GM21526 (cell line): ENCODE results near the gene TNNC1.

Source experiments
- ATAC-seq: cut with Tn5 transposase; IDR thresholded peaks from one replicate; pipeline ENCODE4 v1.9.1; 2021; ENCODE audit warnings: moderate library complexity; ENCODE audit not compliant: unreplicated experiment, low FRiP score

The TNNC1 gene

DNA sequence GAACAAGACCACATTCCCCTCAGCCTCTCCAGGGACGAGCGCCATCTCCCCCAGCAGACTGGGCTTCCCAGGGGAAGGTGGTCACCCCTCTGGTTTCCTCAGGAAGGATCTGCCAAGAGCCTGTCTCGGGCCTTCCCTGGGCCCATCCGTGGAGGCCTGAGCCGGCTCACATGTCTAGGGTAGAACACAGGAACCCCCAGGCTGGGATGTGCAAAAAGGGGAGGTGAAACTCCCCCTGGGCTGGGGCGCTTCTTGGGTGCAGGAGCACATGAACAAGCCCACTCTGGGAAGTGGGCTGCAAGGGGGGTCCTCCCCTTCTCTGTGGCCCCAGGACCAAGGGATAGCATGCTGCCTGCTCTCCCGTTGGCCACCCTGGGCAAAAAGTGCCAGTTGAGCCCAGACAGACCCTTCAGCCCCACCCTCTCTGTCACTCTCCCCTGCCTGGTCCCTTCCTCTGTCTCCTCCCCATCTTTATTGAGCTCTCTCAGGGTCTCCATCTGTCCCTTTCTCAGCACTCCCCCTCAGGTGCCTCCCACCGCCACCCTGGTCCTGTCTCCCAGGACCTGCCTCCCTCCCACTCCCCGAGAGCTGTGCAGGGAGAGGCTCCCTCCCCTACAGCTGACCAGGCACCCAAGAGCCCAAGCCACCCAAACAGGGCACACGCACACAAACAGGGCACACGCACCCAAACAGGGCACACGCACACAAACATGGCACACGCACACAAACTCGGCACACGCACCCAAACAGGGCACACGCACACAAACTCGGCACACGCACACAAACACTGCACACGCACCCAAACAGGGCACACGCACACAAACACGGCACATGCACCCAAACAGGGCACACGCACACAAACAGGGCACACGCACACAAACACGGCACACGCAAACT lies 9.8 kb downstream of the TNNC1 start:
- ATAC-seq = no peak

DNA sequence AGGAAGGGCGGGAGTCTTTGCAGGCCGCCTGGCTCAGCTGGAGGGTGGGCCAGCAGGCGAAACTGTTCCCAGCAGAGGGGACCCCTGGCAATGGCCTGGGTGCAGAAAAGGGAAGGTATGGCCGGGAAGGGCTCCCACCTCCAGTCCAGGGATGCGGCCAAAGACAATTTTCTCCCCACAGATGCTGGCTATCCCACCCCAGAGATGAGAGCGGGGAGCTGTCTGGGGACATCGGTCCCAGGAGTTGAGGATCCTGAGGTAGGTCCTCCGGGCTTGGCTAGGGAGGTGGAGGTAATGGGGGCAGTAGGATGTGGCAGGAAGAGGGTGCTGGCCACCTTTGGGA lies 10.6 kb downstream of the TNNC1 start:
- ATAC-seq = no peak

- ATAC-seq = no peak
Measured at GRCh38 chr3:52442409-52443267, 11.2 kb downstream of the TNNC1 start.

DNA sequence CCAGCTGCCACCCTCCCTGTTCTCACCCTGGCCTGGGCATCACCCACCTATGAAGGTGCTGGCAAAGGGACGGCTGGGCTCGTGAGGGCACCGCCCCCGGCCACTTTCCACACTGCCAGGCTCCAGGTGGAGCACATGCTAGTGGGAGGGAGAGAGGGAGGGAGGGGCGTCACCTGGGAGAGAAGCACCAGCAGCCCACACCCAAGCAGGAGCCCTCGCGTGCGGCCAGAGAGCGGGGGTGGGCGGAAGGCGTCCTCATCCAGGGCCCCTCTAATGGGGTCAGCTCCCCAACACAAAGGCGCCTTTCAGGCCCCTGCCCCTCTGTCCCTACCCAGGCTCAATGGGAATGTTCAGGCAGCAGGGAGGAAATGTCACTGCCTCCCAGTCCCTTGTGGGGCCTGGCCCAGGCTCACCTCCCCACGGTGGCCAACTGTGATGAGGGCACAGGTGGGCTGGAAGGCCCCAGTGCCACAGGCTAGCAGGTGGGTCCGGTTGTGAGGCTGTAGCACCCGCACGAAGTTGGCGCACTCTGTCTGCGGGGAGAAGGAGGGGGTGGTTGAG lies 12.0 kb downstream of the TNNC1 start:
- ATAC-seq = no peak

- no peak for ATAC-seq
Measured at GRCh38 chr3:52441091-52441771, 12.6 kb downstream of the TNNC1 start.

- no peak for ATAC-seq
Measured at GRCh38 chr3:52440671-52441070, 13.2 kb downstream of the TNNC1 start.

- no peak for ATAC-seq
Measured at GRCh38 chr3:52440249-52440551, 13.6 kb downstream of the TNNC1 start.

- ATAC-seq = no peak
Measured at GRCh38 chr3:52439426-52440248, 14.2 kb downstream of the TNNC1 start.

GRCh38 chr3:52438579-52439425 lies 15.0 kb downstream of the TNNC1 start:
- ATAC-seq = no peak

DNA sequence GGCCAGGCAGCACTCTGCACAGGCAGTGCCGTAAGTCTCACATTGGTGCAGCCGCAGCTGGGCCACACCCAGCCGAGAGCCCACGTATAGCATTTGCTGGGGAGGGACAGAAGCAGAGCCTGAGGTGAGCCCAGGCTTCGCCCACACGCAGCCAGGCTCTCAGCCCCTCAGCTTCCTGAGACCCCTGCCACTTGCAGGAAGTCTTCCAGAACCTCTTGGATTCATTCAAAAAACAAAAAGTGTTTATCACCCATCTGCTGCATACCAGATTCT lies 15.8 kb downstream of the TNNC1 start:
- ATAC-seq = no peak

DNA sequence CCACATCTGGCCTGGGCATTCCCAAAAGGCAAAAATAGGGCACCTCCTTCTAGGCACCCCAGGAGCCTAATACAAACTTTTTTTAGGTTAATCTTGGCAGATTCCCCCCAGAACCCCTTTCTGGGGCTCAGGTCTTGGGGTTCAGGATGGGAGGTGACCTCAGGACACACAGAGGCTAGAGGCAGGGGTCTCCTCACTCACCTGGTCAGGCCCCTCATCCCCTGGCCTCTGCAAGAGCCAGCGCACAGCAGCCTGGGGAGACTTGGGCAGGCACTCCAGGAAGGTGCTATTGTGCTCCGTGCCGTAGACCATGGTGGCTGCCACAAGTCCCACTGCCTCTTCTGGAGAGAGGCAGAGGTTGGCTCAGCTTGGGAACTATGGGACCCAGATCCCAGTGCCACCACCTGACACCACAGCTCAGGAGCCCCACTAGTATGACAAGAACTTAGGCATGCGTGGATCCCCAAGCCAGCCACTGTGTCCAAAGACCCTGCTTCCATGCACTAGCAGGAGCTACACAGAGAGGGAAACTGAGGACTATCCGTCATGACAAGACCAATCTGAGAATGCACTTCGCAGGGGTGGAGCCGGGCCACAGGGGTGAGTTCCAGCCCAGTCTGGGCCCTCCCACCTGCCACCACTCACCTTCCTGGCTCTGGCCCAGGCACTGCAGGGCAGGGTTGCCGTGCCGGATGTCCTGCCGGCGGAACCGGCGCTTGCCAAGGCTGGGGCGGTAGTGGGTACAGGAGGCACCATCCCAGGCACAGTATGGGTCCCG lies 16.3 kb downstream of the TNNC1 start:
- ATAC-seq = no peak

DNA sequence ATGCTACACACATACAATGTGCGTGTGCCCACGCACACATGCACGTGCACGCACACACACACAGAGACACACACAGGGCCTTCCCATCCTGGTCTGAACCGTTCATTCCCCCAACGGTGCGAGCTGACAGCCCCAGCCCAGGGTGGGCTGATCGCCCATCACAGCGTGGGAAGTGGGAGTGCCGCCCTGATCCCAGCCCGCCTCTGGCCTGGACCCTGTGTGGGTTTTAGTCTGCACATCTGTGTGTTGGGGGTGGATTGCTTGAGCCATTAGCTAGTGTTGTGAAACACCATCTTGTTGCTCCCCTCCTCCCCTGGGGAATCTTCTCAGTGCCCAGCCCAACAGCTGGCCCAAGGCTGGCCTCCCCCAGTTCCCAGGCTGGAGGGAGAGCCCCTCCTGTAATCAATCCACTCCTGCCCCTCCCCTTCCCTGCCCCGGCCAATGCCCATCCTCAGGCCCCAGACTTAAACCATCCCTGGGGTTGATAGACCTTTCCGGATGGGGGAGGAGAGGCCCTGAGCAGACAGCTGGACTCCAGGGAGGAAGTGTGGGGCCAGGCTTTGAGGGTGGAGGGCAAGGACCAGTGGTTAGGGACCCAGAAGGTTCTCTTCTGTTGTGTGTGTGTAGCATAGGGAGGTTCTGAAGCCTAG lies 17.2 kb downstream of the TNNC1 start:
- no peak for ATAC-seq

- ATAC-seq = no peak
Measured at GRCh38 chr3:52435246-52436101, 18.4 kb downstream of the TNNC1 start.

DNA sequence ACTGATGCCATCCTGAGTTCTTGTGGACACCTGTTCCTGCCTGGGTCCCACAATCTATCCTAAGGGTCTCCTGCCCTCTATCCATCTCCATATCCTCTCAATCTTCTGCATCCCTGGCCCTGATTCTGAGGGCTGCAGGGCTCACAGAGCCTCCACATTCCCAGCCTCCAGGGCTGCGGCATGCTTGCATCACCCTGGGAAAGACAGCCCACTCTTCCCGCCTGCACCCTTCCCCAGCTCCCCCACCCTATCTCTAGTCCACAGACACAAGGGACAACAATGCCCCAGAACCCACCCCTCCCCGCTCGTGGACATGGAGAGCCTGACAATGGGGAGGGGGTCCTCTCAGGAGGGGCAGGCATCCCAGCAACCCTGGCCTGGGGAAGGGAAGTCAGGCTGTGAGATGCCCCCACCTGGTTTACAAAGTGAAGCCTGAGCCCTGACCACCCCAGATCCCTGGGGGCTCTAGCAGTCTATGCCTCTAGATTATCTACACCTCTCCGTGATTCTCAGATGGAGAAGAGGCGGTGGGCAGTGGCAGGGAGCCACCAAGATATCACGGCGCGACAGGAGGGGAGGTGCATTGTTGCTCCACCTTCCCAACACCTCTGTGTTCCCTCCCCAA lies 19.2 kb downstream of the TNNC1 start:
- no peak for ATAC-seq

DNA sequence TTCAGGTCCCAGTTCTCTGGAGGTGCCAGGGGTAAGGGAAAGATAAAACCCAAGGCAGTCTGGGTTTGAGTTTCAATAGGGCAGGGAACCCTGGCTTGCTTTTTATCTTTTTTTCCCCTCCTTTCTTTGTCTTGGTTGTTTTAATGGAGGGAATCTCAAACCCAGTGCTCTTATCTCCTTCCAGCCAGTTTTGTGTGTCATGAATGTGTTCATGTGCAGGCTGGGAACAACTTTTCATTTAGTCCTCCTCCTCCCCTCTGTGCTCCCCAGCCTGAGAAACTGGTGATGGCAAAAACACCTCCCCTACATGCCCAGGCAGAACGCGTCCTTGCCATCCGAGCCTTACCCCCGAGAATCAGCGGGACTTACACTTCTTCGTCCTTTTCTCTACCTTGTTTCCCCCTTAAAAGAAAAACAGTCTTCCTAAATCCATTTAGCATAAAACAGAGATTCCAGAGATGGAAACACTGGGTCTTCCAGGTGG lies 19.8 kb downstream of the TNNC1 start:
- ATAC-seq = no peak

DNA sequence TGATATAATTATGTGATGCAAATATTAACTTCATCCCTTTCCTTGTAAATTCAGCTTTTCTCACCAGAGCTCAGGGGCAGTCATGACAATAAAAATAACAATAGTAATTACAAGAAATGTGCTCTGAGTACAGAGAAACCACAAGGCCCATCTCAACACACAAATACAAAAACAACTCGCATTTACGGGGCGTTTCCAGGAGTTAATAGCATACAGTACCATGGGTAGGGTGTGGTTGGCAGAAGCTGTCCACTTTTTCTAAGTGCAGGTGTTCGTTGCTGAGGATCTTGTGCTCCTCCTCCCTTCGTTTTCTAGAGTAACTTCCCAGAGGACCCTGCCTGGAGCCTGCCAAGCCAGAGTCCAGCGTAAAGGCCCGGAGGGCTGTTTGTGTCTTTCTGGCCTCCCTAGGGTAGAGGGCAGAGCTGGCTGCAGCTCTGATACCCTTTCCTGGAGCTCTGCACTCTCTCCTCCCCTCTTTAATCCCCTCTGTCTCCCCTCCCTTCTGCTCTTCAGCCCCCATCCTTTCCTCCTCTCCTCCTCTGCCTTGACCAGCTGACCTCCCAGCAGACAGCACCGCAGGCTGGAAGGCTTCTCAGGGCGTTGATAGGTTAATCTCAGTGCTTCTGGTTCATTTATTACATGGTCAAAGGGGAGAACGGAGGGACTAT lies 20.4 kb downstream of the TNNC1 start:
- no peak for ATAC-seq
